ENCODE data around the gene THG1L.
"Not testable (repeated sequence)": the region's sequence is repeated elsewhere in the genome, so short reads cannot be mapped to it uniquely, and the experiment has no call there.

THG1L gene

GRCh38 chr5:157726607-157727006 lies 4.6 kb upstream of the THG1L start:
- DNase-seq (ENCODE audit: low read depth, low spot score) = not testable (repeated sequence)

- not testable (repeated sequence) for DNase-seq (ENCODE audit: low read depth, low spot score)
Measured at GRCh38 chr5:157727858-157728257, 3.4 kb upstream of the THG1L start.

GRCh38 chr5:157729858-157730257 lies 1.4 kb upstream of the THG1L start:
- DNase-seq (ENCODE audit: low read depth, low spot score) = no peak

GRCh38 chr5:157730900-157731271 lies 334 bp upstream of the THG1L start:
- DNase-seq (ENCODE audit: low read depth, low spot score) = no peak

- DNase-seq (ENCODE audit: low read depth, low spot score) = no peak
Measured at GRCh38 chr5:157732130-157732514, 902 bp downstream of the THG1L start.

GRCh38 chr5:157732596-157733262 lies 1.5 kb downstream of the THG1L start:
- no peak for DNase-seq (ENCODE audit: low read depth, low spot score)

- DNase-seq (ENCODE audit: low read depth, low spot score) = no peak
Measured at GRCh38 chr5:157734436-157734835, 3.2 kb downstream of the THG1L start.

- no peak for DNase-seq (ENCODE audit: low read depth, low spot score)
Measured at GRCh38 chr5:157735991-157736390, 4.8 kb downstream of the THG1L start.

GRCh38 chr5:157739388-157740228 lies 8.4 kb downstream of the THG1L start:
- DNase-seq (ENCODE audit: low read depth, low spot score) = no peak

- DNase-seq (ENCODE audit: low read depth, low spot score) = peak; percentile 23
Measured at GRCh38 chr5:157740229-157740610, 9.0 kb downstream of the THG1L start.

- no peak for DNase-seq (ENCODE audit: low read depth, low spot score)
Measured at GRCh38 chr5:157741131-157741530, 9.9 kb downstream of the THG1L start.

- DNase-seq (ENCODE audit: low read depth, low spot score) = peak; percentile 17
Measured at GRCh38 chr5:157743163-157744050, 12.2 kb downstream of the THG1L start, which contains the start of gene LSM11. LSM11 (plus strand) TSS chr5:157743712; CDS start chr5:157743751, 39 bp downstream.

GRCh38 chr5:157744051-157745011 lies 13.1 kb downstream of the THG1L start:
- no peak for DNase-seq (ENCODE audit: low read depth, low spot score)

- no peak for DNase-seq (ENCODE audit: low read depth, low spot score)
Measured at GRCh38 chr5:157745041-157745456, 13.8 kb downstream of the THG1L start.

GRCh38 chr5:157747173-157747740 lies 16.0 kb downstream of the THG1L start:
- no peak for DNase-seq (ENCODE audit: low read depth, low spot score)

- DNase-seq (ENCODE audit: low read depth, low spot score) = no peak
Measured at GRCh38 chr5:157747766-157748700, 16.8 kb downstream of the THG1L start.

GRCh38 chr5:157748760-157749461 lies 17.7 kb downstream of the THG1L start:
- DNase-seq (ENCODE audit: low read depth, low spot score) = no peak

- no peak for DNase-seq (ENCODE audit: low read depth, low spot score)
Measured at GRCh38 chr5:157749462-157749799, 18.2 kb downstream of the THG1L start.

- no peak for DNase-seq (ENCODE audit: low read depth, low spot score)
Measured at GRCh38 chr5:157750320-157750719, 19.1 kb downstream of the THG1L start.

Measured in iPS DF 19.7 (cell line).